Upper lobe of left lung (tissue), 6 donors: ENCODE data around the gene UBR1. TPM values are rescaled to one million over a fixed set of nuclear protein-coding genes. Genes with fewer than 3 reads are reported as not detected.
"Not testable (repeated sequence)": the region's sequence is repeated elsewhere in the genome, so short reads cannot be mapped to it uniquely, and the experiment has no call there.

ENCODE experiments used
- ATAC-seq, 2 donors: fragments of 200-7000 bp; cut with Tn5 transposase; one replicate each; pipeline ENCODE4 v1.9.1; 2022; ENCODE audit warnings: mild to moderate bottlenecking in 2 of 2, moderate library complexity in 2 of 2; ENCODE audit not compliant: low FRiP score in 2 of 2
- DNase-seq, 2 donors: peaks; one replicate each; pipeline ENCODE4 v3.0.0-alpha.2; 2019 to 2020
- H3K27ac ChIP-seq, 4 donors: fragments of 200-600 bp; sonication (generic); one replicate each; pipeline ENCODE4 v1.5.1; 2016 to 2019
- H3K27me3 ChIP-seq, 4 donors: fragments of 200-600 bp; sonication (generic); one replicate each; pipeline ENCODE4 v1.5.1; 2017 to 2019
- H3K36me3 ChIP-seq, 4 donors: fragments of 200-600 bp; sonication (generic); one replicate each; pipeline ENCODE4 v1.5.1; 2016 to 2019
- H3K4me1 ChIP-seq, 4 donors: fragments of 200-600 bp; sonication (generic); one replicate each; pipeline ENCODE4 v1.5.1; 2018 to 2019
- H3K4me3 ChIP-seq, 4 donors: fragments of 200-600 bp; sonication (generic); one replicate each; pipeline ENCODE4 v1.5.1; 2017 to 2019; ENCODE audit warnings: mild to moderate bottlenecking in 2 of 4, moderate library complexity in 1 of 4
- H3K9me3 ChIP-seq, 4 donors: fragments of 200-600 bp; sonication (generic); one replicate each; pipeline ENCODE4 v1.5.1; 2018 to 2019
- EP300 ChIP-seq, 4 donors: sonication (generic); formaldehyde crosslinking; IDR thresholded peaks; one replicate each; pipeline ENCODE4 v1.5.1; 2017; ENCODE audit warnings: antibody characterized with exemption in 4 of 4, control low read depth in 2 of 4
- POLR2A ChIP-seq, 4 donors: fragments of 450-650 bp; IDR thresholded peaks; one replicate each; pipeline ENCODE4 v1.5.1; 2016 to 2017; ENCODE audit warnings: antibody characterized with exemption in 4 of 4, mild to moderate bottlenecking in 2 of 4
- POLR2AphosphoS5 ChIP-seq, 2 donors: sonication (generic); formaldehyde crosslinking; IDR thresholded peaks; one replicate each; pipeline ENCODE4 v1.5.1; 2017; ENCODE audit warnings: antibody characterized with exemption in 2 of 2
- WGBS, 2 donors: methylation state at CpG; one replicate each; pipeline ENCODE4 v1.1.5; 2017 to 2018; 5-methylcytosine and 5-hydroxymethylcytosine counted together
- total RNA-seq, 6 donors: library from RNA; depleted of rRNA in 4 of 6; stranded (reverse); fragments of >200 nt in 4 of 6; gene quantifications; one replicate each; pipeline versions ENCODE4 v1.1.0 to v1.2.1, GENCODE V29; 2016 to 2021
- TF ChIP-seq, protein P1 (sequence below), 6 experiments: fragments of 450-650 bp in 4 of 6; fragments of 200-600 bp in 2 of 6; sonication (generic) in 2 of 6; IDR thresholded peaks; one replicate each; pipeline ENCODE4 v1.5.1; 2016 to 2019; ENCODE audit warnings: antibody characterized with exemption in 6 of 6
- donor health status: DM: no; HTN: no; CAD: no; lungs with moderate emphysema.
- donor health status: DM: no; HTN: yes; CAD: no; lungs with severe emphysema.

UBR1 gene
- total RNA-seq, 6 donors from 2014 or later: 23.7 to 49.2 (median 27.2) TPM

DNA sequence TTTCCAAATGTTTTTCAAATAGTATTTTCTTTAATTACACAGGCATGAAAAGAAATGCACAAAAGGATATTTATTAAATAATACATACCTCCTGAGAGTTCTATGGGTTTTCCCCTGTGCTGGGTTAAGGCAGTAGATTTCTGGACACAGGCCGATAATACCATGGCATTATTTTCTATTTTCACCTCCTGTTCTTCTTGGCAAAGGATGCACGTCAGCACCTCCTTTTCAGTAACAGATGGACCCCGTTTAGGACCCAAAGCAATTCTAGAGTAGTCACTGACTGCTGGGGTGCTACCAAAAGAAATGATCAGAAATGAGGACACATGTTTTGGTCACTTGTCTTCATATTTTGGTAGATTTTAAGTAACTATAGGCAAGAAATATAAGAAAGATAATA is 98.8 kb downstream of the UBR1 start:
- Histone ChIP-seq H3K27ac (no peak overlapping the region), H3K36me3 (peaks cover 3 to 81% (median 54%) of the 10 kb centered on the region in 4 donors), H3K4me3 (no peak overlapping the region), H3K9me3 (no peaks in the 10 kb centered on the region), H3K4me1 (no peaks in the 10 kb centered on the region), H3K27me3 (no peaks in the 10 kb centered on the region)
- DNase-seq: no peak
- TF ChIP-seq POLR2A (IDR thresholded peaks at IDR 0.05): no peak
- TF ChIP-seq EP300 (IDR thresholded peaks at IDR 0.05): no peak
- no peak for TF ChIP-seq POLR2AphosphoS5 (IDR thresholded peaks at IDR 0.05)
- TF ChIP-seq, protein P1, sequence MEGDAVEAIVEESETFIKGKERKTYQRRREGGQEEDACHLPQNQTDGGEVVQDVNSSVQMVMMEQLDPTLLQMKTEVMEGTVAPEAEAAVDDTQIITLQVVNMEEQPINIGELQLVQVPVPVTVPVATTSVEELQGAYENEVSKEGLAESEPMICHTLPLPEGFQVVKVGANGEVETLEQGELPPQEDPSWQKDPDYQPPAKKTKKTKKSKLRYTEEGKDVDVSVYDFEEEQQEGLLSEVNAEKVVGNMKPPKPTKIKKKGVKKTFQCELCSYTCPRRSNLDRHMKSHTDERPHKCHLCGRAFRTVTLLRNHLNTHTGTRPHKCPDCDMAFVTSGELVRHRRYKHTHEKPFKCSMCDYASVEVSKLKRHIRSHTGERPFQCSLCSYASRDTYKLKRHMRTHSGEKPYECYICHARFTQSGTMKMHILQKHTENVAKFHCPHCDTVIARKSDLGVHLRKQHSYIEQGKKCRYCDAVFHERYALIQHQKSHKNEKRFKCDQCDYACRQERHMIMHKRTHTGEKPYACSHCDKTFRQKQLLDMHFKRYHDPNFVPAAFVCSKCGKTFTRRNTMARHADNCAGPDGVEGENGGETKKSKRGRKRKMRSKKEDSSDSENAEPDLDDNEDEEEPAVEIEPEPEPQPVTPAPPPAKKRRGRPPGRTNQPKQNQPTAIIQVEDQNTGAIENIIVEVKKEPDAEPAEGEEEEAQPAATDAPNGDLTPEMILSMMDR (IDR thresholded peaks at IDR 0.05): no peak
- no peak for ATAC-seq
- WGBS, 2 donors: 91 to 93% methylated on average over 3 of the region's 3 CpGs

DNA sequence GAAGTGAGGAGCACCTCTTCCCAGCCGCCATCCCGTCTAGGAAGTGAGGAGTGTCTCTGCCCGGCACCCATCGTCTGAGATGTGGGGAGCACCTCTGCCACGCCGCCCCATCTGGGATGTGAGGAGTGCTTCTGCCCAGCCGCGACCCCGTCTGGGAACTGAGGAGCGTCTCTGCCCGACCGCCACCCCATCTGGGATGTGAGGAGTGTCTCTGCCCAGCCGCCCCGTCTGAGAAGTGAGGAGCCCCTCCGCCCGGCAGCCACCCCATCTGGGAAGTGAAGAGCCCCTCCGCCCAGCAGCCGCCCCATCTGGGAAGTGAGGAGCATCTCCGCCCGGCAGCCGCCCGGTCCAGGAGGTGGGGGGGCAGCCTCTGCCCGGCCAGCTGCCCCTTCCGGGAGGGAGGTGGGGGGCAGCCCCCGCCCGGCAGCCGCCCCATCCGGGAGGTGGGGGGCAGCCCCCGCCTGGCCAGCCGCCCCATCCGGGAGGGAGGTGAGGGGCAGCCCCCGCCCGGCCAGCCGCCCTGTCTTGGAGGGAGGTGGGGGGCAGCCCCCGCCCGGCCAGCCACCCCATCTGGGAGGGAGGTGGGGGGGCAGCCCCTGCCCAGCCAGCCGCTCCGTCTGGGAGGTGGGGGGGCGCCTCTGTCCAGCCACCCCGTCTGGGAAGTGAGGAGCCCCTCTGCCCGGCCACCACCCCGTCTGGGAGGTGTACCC is 100.8 kb downstream of the UBR1 start:
- peaks cover 3 to 68% (median 48%) of the 10 kb centered on the region in 4 donors for H3K36me3 ChIP-seq
- not testable (repeated sequence) for H3K4me3 ChIP-seq, H3K9me3 ChIP-seq, H3K27ac ChIP-seq, H3K4me1 ChIP-seq, ATAC-seq, H3K27me3 ChIP-seq
- peak in 1 of 2 donors; percentile 63 for DNase-seq
- WGBS, 2 donors: 92 to 97% methylated on average over 3 to 17 of the region's 42 CpGs

DNA sequence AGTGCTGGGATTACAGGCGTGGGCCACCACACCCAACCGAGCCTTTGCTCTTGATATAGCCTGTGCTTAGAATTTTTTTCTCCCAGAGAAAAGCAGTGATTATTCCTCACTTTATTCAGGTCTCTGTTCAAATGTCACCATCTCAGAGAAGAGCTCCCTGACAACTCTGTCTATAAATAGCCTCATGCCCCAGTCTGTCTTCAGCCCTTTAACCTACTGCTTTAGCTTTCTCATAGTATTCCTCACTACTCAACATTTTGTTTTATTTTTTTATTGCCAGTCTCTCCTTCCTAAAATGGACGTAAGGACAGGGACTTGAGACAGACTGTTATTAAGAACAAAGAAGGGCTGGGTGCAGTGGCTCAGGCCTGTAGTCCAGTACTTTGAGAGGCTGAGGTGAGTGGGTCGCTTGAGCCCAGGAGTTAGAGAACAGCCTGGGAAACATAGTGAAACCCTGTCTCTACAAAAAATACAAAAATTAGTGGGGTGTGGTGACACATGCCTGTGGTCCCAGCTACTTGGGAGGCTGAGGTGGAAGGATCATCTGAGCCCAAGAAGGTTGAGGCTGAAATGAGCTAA is 106.5 kb downstream of the UBR1 start:
- H3K4me1 ChIP-seq: no peaks in the 10 kb centered on the region
- TF ChIP-seq, protein P1 (IDR thresholded peaks at IDR 0.05): no peak
- TF ChIP-seq POLR2AphosphoS5 (IDR thresholded peaks at IDR 0.05) (no peak), POLR2A (IDR thresholded peaks at IDR 0.05) (no peak), EP300 (IDR thresholded peaks at IDR 0.05) (no peak)
- H3K27ac ChIP-seq: no peak overlapping the region
- H3K9me3 ChIP-seq: no peaks in the 10 kb centered on the region
- DNase-seq (no peak), ATAC-seq (no peak)
- no peak overlapping the region for H3K4me3 ChIP-seq
- no peaks in the 10 kb centered on the region for H3K27me3 ChIP-seq
- 97 to 98% methylated on average over 4 of the region's 4 CpGs for whole genome bisulfite sequencing, 2 donors
- peaks cover 5 to 68% (median 24%) of the 10 kb centered on the region in 4 donors for H3K36me3 ChIP-seq

DNA sequence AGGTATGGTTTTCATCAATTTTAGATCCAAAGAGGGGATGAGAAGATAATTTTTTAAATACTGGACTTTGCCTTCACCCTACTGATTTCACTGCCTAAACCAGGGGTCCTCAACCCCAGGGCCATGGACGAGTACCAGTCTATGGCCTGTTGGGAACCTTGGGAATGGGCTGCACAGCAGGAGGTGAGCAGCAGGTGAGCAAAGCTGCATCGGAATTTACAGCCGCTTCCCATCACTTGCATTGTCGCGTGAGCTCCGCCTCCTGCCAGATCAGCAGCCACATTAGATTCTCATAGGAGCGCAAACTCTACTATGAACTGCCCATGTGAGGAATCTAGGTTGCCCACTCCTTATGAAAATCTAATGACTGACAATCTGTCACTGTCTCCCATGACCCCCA is 109.0 kb downstream of the UBR1 start:
- H3K27ac ChIP-seq: no peak overlapping the region
- TF ChIP-seq POLR2A (IDR thresholded peaks at IDR 0.05): no peak
- TF ChIP-seq, protein P1 (IDR thresholded peaks at IDR 0.05): no peak
- TF ChIP-seq POLR2AphosphoS5 (IDR thresholded peaks at IDR 0.05): no peak
- TF ChIP-seq EP300 (IDR thresholded peaks at IDR 0.05): no peak
- no peaks in the 10 kb centered on the region for H3K27me3 ChIP-seq
- H3K9me3 ChIP-seq: no peaks in the 10 kb centered on the region
- no peak overlapping the region for H3K4me3 ChIP-seq
- WGBS, 2 donors: 95 to 99% methylated on average over 7 of the region's 7 CpGs
- peaks cover 5 to 54% (median 9%) of the 10 kb centered on the region in 4 donors for H3K36me3 ChIP-seq
- H3K4me1 ChIP-seq: no peaks in the 10 kb centered on the region
- ATAC-seq (no peak), DNase-seq (no peak)

DNA sequence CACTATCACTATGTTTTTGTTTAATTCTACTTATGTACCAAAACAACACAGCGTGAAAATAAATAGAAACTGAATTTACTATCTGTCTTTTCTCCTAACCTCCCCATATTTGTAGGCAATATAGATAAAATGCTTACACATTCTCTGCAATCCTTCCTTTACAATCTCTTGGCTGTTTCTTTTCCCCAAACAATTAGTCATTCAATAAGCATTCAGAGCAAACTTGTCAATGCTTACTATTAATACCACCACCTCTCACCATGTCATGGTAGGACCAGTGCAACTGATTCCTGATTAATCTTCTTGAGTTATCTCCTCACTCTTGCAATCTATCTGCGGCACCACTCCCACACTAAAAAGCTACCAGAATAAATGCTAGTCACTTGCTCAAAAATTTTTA is 111.3 kb downstream of the UBR1 start:
- TF ChIP-seq, protein P1 (IDR thresholded peaks at IDR 0.05): no peak
- TF ChIP-seq POLR2AphosphoS5 (IDR thresholded peaks at IDR 0.05): no peak
- TF ChIP-seq EP300 (IDR thresholded peaks at IDR 0.05): no peak
- no peak for TF ChIP-seq POLR2A (IDR thresholded peaks at IDR 0.05)
- no peak for ATAC-seq
- Histone ChIP-seq H3K27me3 (no peaks in the 10 kb centered on the region), H3K27ac (no peak overlapping the region), H3K9me3 (no peaks in the 10 kb centered on the region), H3K4me3 (no peak overlapping the region), H3K4me1 (no peaks in the 10 kb centered on the region), H3K36me3 (peaks cover 5 to 59% (median 11%) of the 10 kb centered on the region in 4 donors)
- no peak for DNase-seq
- 94 to 98% methylated on average over 2 of the region's 2 CpGs for WGBS, 2 donors
